GM21528 (cell line): ENCODE measurements around the gene DRAXIN.
"Not testable (repeated sequence)": the region's sequence is repeated elsewhere in the genome, so short reads cannot be mapped to it uniquely, and the experiment has no call there.

Experiments
- ATAC-seq: cut with Tn5 transposase; IDR thresholded peaks from one replicate; pipeline ENCODE4 v1.9.1; 2021; ENCODE audit warnings: mild to moderate bottlenecking, moderate library complexity; ENCODE audit not compliant: unreplicated experiment, low FRiP score

DRAXIN gene

GRCh38 chr1:11691302-11691914 is at the start of gene DRAXIN:
Gene DRAXIN, plus strand, starts transcription at chr1:11691710. Its CDS starts 14,549 bp downstream, at chr1:11706259.
- ATAC-seq: no peak

- ATAC-seq: no peak
Observed at GRCh38 chr1:11641776-11642305, 49.7 kb upstream of the DRAXIN start.

GRCh38 chr1:11642418-11643017 is 49.0 kb upstream of the DRAXIN start:
- not testable (repeated sequence) for ATAC-seq

GRCh38 chr1:11643782-11644181 is 47.7 kb upstream of the DRAXIN start:
- no peak for ATAC-seq

- no peak for ATAC-seq
Observed at GRCh38 chr1:11645270-11645669, 46.2 kb upstream of the DRAXIN start.

- no peak for ATAC-seq
Observed at GRCh38 chr1:11645670-11646265, 45.7 kb upstream of the DRAXIN start.

- ATAC-seq: no peak
Observed at GRCh38 chr1:11646317-11646716, 45.2 kb upstream of the DRAXIN start.

GRCh38 chr1:11647333-11647732 is 44.2 kb upstream of the DRAXIN start:
- no peak for ATAC-seq

GRCh38 chr1:11648039-11648438 is 43.5 kb upstream of the DRAXIN start:
- ATAC-seq: no peak

- no peak for ATAC-seq
Observed at GRCh38 chr1:11648732-11649158, 42.8 kb upstream of the DRAXIN start.

- no peak for ATAC-seq
Observed at GRCh38 chr1:11649237-11649623, 42.3 kb upstream of the DRAXIN start.

- ATAC-seq: no peak
Observed at GRCh38 chr1:11649624-11650330, 41.7 kb upstream of the DRAXIN start.

- no peak for ATAC-seq
Observed at GRCh38 chr1:11650331-11650991, 41.0 kb upstream of the DRAXIN start.

- no peak for ATAC-seq
Observed at GRCh38 chr1:11651017-11651416, 40.5 kb upstream of the DRAXIN start.

GRCh38 chr1:11652203-11652780 is 39.2 kb upstream of the DRAXIN start:
- no peak for ATAC-seq

- no peak for ATAC-seq
Observed at GRCh38 chr1:11653101-11653860, 38.2 kb upstream of the DRAXIN start.

GRCh38 chr1:11653861-11654136 is 37.7 kb upstream of the DRAXIN start:
- ATAC-seq: no peak

- peak; percentile 60 for ATAC-seq
Observed at GRCh38 chr1:11654137-11654938, 37.2 kb upstream of the DRAXIN start, which contains the start of the genes FBXO2 and FBXO44. Gene FBXO2, minus strand, starts transcription at chr1:11654429. Its CDS starts 89 bp downstream, at chr1:11654340. Gene FBXO44, plus strand, starts transcription at chr1:11654877. Its CDS starts 959 bp downstream, at chr1:11655836.
